ENCODE measurements around the gene ST6GALNAC3.
"Not testable (repeated sequence)": the region's sequence is repeated elsewhere in the genome, so short reads cannot be mapped to it uniquely, and the experiment has no call there.

The ST6GALNAC3 gene

GRCh38 chr1:76092812-76093211 is 18.3 kb downstream of the ST6GALNAC3 start:
- H3K36me3 ChIP-seq (ENCODE audit: control insufficient read depth, low read depth, low read length), result no peaks in the 10 kb centered on the region
- no peaks in the 10 kb centered on the region for H3K9me3 ChIP-seq (ENCODE audit: control insufficient read depth, low read depth, low read length)
- H3K27me3 ChIP-seq (ENCODE audit: control insufficient read depth, insufficient read depth, low read length), result no peaks in the 10 kb centered on the region
- H3K9ac ChIP-seq (ENCODE audit: low read length), result no peak overlapping the region
- peaks cover 13% of the 10 kb centered on the region for H3K4me1 ChIP-seq (ENCODE audit: control insufficient read depth, low read depth, low read length)
- H3K27ac ChIP-seq (ENCODE audit: low read length), result no peak overlapping the region
- no peak overlapping the region for H3K4me3 ChIP-seq (ENCODE audit: low read length)

GRCh38 chr1:76093522-76094312 is 19.2 kb downstream of the ST6GALNAC3 start:
- Histone ChIP-seq H3K36me3 (ENCODE audit: control insufficient read depth, low read depth, low read length) (no peaks in the 10 kb centered on the region), H3K27me3 (ENCODE audit: control insufficient read depth, insufficient read depth, low read length) (no peaks in the 10 kb centered on the region), H3K9me3 (ENCODE audit: control insufficient read depth, low read depth, low read length) (no peaks in the 10 kb centered on the region), H3K4me3 (ENCODE audit: low read length) (no peak overlapping the region), H3K9ac (ENCODE audit: low read length) (no peak overlapping the region), H3K27ac (ENCODE audit: low read length) (no peak overlapping the region), H3K4me1 (ENCODE audit: control insufficient read depth, low read depth, low read length) (peaks cover 13% of the 10 kb centered on the region)

- no peaks in the 10 kb centered on the region for H3K27me3 ChIP-seq (ENCODE audit: control insufficient read depth, insufficient read depth, low read length)
- H3K9ac ChIP-seq (ENCODE audit: low read length), result no peak overlapping the region
- peaks cover 8% of the 10 kb centered on the region for H3K4me1 ChIP-seq (ENCODE audit: control insufficient read depth, low read depth, low read length)
- no peaks in the 10 kb centered on the region for H3K36me3 ChIP-seq (ENCODE audit: control insufficient read depth, low read depth, low read length)
- no peak overlapping the region for H3K4me3 ChIP-seq (ENCODE audit: low read length)
- no peak overlapping the region for H3K27ac ChIP-seq (ENCODE audit: low read length)
- H3K9me3 ChIP-seq (ENCODE audit: control insufficient read depth, low read depth, low read length), result no peaks in the 10 kb centered on the region
Observed at GRCh38 chr1:76095802-76096201, 21.3 kb downstream of the ST6GALNAC3 start.

GRCh38 chr1:76097064-76097463 is 22.5 kb downstream of the ST6GALNAC3 start:
- H3K9me3 ChIP-seq (ENCODE audit: control insufficient read depth, low read depth, low read length); H3K27ac ChIP-seq (ENCODE audit: low read length); H3K4me1 ChIP-seq (ENCODE audit: control insufficient read depth, low read depth, low read length); H3K36me3 ChIP-seq (ENCODE audit: control insufficient read depth, low read depth, low read length); H3K4me3 ChIP-seq (ENCODE audit: low read length); H3K27me3 ChIP-seq (ENCODE audit: control insufficient read depth, insufficient read depth, low read length); H3K9ac ChIP-seq (ENCODE audit: low read length): not testable (repeated sequence)

- H3K9ac ChIP-seq (ENCODE audit: low read length), result no peak overlapping the region
- H3K4me3 ChIP-seq (ENCODE audit: low read length), result no peak overlapping the region
- H3K9me3 ChIP-seq (ENCODE audit: control insufficient read depth, low read depth, low read length), result no peaks in the 10 kb centered on the region
Observed at GRCh38 chr1:76098845-76099244, 24.3 kb downstream of the ST6GALNAC3 start.

GRCh38 chr1:76101548-76101947 is 27.0 kb downstream of the ST6GALNAC3 start:
- H3K36me3 ChIP-seq (ENCODE audit: control insufficient read depth, low read depth, low read length), result no peaks in the 10 kb centered on the region
- H3K9ac ChIP-seq (ENCODE audit: low read length), result no peak overlapping the region
- H3K4me1 ChIP-seq (ENCODE audit: control insufficient read depth, low read depth, low read length), result peaks cover 3% of the 10 kb centered on the region
- no peaks in the 10 kb centered on the region for H3K27me3 ChIP-seq (ENCODE audit: control insufficient read depth, insufficient read depth, low read length)
- no peak overlapping the region for H3K27ac ChIP-seq (ENCODE audit: low read length)
- H3K9me3 ChIP-seq (ENCODE audit: control insufficient read depth, low read depth, low read length), result no peaks in the 10 kb centered on the region
- no peak overlapping the region for H3K4me3 ChIP-seq (ENCODE audit: low read length)

More at GRCh38 chr1:76098845-76099244, 24.3 kb downstream of the ST6GALNAC3 start:
- no peaks in the 10 kb centered on the region for H3K4me1 ChIP-seq (ENCODE audit: control insufficient read depth, low read depth, low read length)
- H3K36me3 ChIP-seq (ENCODE audit: control insufficient read depth, low read depth, low read length), result no peaks in the 10 kb centered on the region
- no peak overlapping the region for H3K27ac ChIP-seq (ENCODE audit: low read length)
- H3K27me3 ChIP-seq (ENCODE audit: control insufficient read depth, insufficient read depth, low read length), result no peaks in the 10 kb centered on the region

GRCh38 chr1:76102046-76102445 is 27.5 kb downstream of the ST6GALNAC3 start:
- Histone ChIP-seq H3K9me3 (ENCODE audit: control insufficient read depth, low read depth, low read length) (no peaks in the 10 kb centered on the region), H3K4me3 (ENCODE audit: low read length) (no peak overlapping the region), H3K27me3 (ENCODE audit: control insufficient read depth, insufficient read depth, low read length) (no peaks in the 10 kb centered on the region), H3K9ac (ENCODE audit: low read length) (no peak overlapping the region), H3K4me1 (ENCODE audit: control insufficient read depth, low read depth, low read length) (peaks cover 3% of the 10 kb centered on the region), H3K27ac (ENCODE audit: low read length) (no peak overlapping the region), H3K36me3 (ENCODE audit: control insufficient read depth, low read depth, low read length) (no peaks in the 10 kb centered on the region)

GRCh38 chr1:76103034-76103433 is 28.5 kb downstream of the ST6GALNAC3 start:
- Histone ChIP-seq H3K9me3 (ENCODE audit: control insufficient read depth, low read depth, low read length) (no peaks in the 10 kb centered on the region), H3K36me3 (ENCODE audit: control insufficient read depth, low read depth, low read length) (no peaks in the 10 kb centered on the region), H3K9ac (ENCODE audit: low read length) (no peak overlapping the region)

GRCh38 chr1:76105372-76105771 is 30.8 kb downstream of the ST6GALNAC3 start:
- Histone ChIP-seq H3K27ac (ENCODE audit: low read length) (no peak overlapping the region), H3K27me3 (ENCODE audit: control insufficient read depth, insufficient read depth, low read length) (no peaks in the 10 kb centered on the region), H3K36me3 (ENCODE audit: control insufficient read depth, low read depth, low read length) (no peaks in the 10 kb centered on the region), H3K9me3 (ENCODE audit: control insufficient read depth, low read depth, low read length) (no peaks in the 10 kb centered on the region), H3K4me3 (ENCODE audit: low read length) (no peak overlapping the region), H3K4me1 (ENCODE audit: control insufficient read depth, low read depth, low read length) (peaks cover 10% of the 10 kb centered on the region), H3K9ac (ENCODE audit: low read length) (no peak overlapping the region)

More at GRCh38 chr1:76103034-76103433, 28.5 kb downstream of the ST6GALNAC3 start:
- Histone ChIP-seq H3K4me1 (ENCODE audit: control insufficient read depth, low read depth, low read length) (peaks cover 3% of the 10 kb centered on the region), H3K27me3 (ENCODE audit: control insufficient read depth, insufficient read depth, low read length) (no peaks in the 10 kb centered on the region), H3K4me3 (ENCODE audit: low read length) (no peak overlapping the region), H3K27ac (ENCODE audit: low read length) (no peak overlapping the region)

GRCh38 chr1:76106251-76106650 is 31.7 kb downstream of the ST6GALNAC3 start:
- Histone ChIP-seq H3K36me3 (ENCODE audit: control insufficient read depth, low read depth, low read length) (no peaks in the 10 kb centered on the region), H3K4me1 (ENCODE audit: control insufficient read depth, low read depth, low read length) (peaks cover 10% of the 10 kb centered on the region), H3K27me3 (ENCODE audit: control insufficient read depth, insufficient read depth, low read length) (no peaks in the 10 kb centered on the region), H3K4me3 (ENCODE audit: low read length) (no peak overlapping the region), H3K9ac (ENCODE audit: low read length) (no peak overlapping the region), H3K27ac (ENCODE audit: low read length) (no peak overlapping the region), H3K9me3 (ENCODE audit: control insufficient read depth, low read depth, low read length) (no peaks in the 10 kb centered on the region)

GRCh38 chr1:76106719-76107235 is 32.2 kb downstream of the ST6GALNAC3 start:
- H3K4me3 ChIP-seq (ENCODE audit: low read length), result no peak overlapping the region
- H3K4me1 ChIP-seq (ENCODE audit: control insufficient read depth, low read depth, low read length), result peaks cover 10% of the 10 kb centered on the region
- no peaks in the 10 kb centered on the region for H3K9me3 ChIP-seq (ENCODE audit: control insufficient read depth, low read depth, low read length)
- no peak overlapping the region for H3K27ac ChIP-seq (ENCODE audit: low read length)
- no peaks in the 10 kb centered on the region for H3K36me3 ChIP-seq (ENCODE audit: control insufficient read depth, low read depth, low read length)
- no peaks in the 10 kb centered on the region for H3K27me3 ChIP-seq (ENCODE audit: control insufficient read depth, insufficient read depth, low read length)
- H3K9ac ChIP-seq (ENCODE audit: low read length), result no peak overlapping the region

GRCh38 chr1:76109404-76109803 is 34.9 kb downstream of the ST6GALNAC3 start:
- Histone ChIP-seq H3K36me3 (ENCODE audit: control insufficient read depth, low read depth, low read length) (no peaks in the 10 kb centered on the region), H3K9ac (ENCODE audit: low read length) (no peak overlapping the region), H3K4me1 (ENCODE audit: control insufficient read depth, low read depth, low read length) (peaks cover 10% of the 10 kb centered on the region), H3K4me3 (ENCODE audit: low read length) (no peak overlapping the region), H3K27me3 (ENCODE audit: control insufficient read depth, insufficient read depth, low read length) (no peaks in the 10 kb centered on the region), H3K27ac (ENCODE audit: low read length) (no peak overlapping the region), H3K9me3 (ENCODE audit: control insufficient read depth, low read depth, low read length) (no peaks in the 10 kb centered on the region)

All from iPS-18a (cell line).